Hematopoietic multipotent progenitor cell treated with erythropoietin and hydrocortisone succinate and interleukin-3 and kit ligand, for 15 days (in vitro differentiated cells): Measurements from ENCODE around the gene ITPR1.
A peak's percentile ranks its signal among the peaks of the same experiment; 100 is the strongest.

ENCODE experiments used
- DNase-seq: peaks from one replicate; pipeline ENCODE4 v3.0.0-alpha.2; 2015; ENCODE audit warnings: low spot score

The ITPR1 gene

DNA sequence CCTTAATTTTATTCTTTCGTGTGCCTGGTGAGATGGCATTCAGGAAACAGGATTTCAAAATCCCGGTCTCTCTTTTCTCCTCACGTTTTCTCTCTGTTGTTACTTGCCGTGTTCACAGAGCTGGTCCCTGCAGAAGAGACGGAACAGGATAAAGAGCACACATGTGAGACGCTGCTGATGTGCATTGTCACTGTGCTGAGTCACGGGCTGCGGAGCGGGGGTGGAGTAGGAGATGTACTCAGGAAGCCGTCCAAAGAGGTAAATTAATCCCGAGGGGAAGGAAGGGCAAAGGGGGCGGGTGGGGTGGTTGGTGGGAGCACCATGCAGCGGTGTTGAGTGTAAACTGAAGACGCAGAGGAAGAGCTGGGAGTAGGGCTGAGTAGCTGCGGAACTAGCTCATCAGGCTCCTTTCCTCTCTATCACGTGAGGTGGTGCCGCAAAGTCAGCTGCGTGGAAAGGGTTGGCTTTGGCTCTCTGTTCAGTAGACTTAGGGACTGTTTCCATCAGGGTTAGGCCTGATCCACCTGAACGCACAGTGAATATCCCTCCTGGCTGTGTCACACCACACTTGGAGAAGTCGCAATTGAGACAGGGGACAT lies 321.3 kb downstream of the ITPR1 start:
- DNase-seq: peak; percentile 75

DNA sequence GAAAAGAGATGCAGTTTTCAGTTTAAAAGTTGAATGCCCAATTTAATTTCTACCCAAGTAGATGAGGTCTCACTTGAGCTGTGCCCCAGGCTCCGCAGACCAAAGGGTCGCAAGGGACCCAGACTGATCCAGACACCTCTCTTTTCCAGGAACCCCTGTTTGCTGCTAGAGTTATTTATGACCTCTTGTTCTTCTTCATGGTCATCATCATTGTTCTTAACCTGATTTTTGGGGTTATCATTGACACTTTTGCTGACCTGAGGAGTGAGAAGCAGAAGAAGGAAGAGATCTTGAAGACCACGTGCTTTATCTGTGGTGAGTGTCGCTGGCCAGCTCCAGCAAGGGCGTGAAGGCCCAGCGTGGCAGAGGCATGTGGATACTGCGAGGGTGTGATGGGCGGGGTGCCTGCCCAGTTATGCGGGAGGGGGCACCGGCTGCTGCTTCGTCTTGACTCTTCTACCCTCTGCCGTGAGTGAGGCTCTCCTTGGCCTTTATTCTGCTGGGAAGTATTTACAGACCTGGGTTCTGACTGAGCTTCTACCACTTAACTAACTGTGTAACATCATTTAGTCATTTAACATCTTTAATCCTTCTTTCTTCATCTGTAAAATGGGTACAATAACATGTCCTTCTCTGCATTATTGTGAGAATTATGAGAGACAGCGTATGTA lies 321.9 kb downstream of the ITPR1 start:
- no peak for DNase-seq

DNA sequence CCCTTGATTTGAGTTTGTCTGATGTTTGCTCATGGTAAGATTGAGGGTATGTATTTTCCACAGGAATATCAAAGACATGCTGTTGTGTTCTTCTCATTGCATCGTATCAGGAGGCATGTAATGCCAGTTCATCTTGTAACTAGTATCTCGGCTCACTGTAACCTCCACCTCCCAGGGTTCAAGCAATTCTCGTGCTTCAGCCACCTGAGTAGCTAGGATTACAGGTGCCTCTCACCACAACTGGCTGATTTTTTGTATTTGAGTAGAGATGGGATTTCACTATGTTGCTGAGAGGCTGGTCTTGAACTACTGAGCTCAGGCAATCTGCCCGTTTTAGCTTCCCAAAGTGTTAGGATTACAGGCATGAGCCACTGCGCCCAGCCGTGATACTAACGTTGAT lies 323.2 kb downstream of the ITPR1 start:
- no peak for DNase-seq

DNA sequence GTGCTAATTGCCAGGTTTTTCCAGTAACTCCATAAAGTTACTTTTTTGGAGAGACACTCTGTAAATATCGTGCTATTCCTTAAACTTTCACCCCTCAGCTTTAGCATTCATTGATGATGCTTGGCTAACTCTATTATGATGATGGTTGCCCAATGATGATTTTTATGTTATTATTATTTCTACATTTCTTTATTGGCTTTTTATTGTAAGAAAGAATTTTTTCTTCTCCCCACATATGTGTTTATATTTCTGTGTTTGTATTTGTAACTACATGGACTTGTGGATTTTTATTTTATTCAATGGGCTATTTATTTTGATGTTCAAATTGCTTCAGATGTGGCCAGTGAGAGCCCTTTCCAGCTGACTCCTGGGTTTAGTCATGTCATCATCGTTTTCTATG lies 323.6 kb downstream of the ITPR1 start:
- no peak for DNase-seq

DNA sequence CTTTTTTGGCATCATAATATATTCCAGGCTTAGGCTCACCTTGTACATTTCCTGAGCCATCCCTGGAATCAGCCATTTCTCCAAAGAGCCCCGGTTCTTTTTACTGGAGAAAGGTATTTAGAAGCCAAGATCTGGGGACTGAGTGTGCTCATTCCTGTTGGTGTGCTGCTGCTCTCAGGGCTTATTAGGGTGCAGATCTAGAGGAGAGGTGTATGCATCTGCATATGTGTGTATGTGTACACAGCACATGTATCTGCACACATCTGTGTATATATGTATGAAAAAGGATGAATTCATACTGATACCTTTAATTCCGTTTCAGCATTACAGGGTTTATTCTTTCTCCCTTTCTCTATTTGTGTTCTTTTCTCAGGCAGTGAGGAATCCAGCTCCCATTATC lies 324.0 kb downstream of the ITPR1 start:
- no peak for DNase-seq

DNA sequence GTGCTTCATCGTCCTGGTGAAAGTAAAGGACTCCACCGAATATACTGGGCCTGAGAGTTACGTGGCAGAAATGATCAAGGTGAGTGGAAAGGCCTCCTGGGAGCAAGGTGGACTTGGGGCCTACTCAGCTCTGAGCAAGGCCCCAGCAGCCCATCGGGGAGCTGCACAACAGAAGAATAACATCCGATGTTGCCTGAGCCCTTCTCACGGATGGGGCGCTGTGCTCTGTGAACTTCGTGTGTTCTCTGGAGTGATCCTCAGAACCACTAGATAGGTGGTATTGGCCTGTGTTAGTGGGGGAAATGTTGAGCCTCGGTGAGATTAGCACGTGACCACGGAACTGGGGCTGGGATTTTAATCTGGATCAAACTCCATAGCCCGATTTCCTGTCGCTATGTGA lies 325.0 kb downstream of the ITPR1 start:
- no peak for DNase-seq

DNA sequence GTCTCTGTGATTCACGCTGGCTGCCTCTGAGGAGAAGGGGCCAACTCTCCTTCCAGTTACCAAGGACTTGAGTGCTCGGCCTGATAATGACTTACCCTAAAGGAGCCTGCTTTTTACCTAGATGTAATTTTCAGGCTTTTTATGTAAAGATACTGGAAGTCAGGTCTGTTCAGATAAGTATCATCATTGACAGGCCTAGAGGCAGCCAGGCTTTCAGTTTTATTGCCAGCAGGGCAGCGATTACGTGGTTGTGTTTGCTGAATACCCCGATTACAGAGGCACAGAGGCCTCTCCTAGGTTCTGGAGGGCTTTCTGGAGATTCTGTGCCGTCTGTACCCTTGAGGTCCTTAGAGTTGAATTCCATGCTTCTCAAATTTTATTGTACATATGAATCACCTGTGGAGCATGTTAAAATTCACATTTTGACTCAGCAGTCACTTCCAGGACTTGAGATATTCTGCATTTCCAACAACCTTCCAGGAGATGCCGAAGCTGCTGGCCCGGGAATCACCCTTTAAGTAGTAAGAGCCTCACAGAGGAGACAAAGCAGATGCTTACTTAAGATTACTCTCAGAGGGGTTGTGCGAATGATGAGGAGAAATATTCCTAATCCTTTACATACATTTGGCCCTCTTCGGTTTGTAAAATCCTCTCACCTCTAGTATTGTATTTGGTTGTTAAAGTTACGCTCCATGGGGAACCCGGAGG lies 326.0 kb downstream of the ITPR1 start:
- DNase-seq: no peak

DNA sequence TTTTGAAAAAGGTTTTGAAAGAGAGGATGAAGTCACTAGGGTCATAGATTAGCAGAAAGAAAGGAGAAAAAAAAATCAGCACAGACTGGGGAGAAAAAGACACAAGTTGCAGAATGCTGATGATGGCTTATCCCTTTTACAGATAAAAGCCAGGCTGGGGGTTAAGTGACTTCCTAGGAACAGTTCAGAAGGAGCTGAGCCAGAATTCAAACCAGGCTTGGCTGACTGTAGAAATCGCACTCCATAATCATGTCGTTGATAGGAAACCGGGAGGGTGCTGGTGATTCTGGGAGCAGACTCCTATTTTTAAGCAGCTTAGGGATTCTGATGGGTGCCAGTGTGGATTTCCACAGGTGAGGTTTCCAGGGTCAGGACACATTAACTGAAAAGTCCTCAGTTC lies 326.6 kb downstream of the ITPR1 start:
- DNase-seq: no peak

DNA sequence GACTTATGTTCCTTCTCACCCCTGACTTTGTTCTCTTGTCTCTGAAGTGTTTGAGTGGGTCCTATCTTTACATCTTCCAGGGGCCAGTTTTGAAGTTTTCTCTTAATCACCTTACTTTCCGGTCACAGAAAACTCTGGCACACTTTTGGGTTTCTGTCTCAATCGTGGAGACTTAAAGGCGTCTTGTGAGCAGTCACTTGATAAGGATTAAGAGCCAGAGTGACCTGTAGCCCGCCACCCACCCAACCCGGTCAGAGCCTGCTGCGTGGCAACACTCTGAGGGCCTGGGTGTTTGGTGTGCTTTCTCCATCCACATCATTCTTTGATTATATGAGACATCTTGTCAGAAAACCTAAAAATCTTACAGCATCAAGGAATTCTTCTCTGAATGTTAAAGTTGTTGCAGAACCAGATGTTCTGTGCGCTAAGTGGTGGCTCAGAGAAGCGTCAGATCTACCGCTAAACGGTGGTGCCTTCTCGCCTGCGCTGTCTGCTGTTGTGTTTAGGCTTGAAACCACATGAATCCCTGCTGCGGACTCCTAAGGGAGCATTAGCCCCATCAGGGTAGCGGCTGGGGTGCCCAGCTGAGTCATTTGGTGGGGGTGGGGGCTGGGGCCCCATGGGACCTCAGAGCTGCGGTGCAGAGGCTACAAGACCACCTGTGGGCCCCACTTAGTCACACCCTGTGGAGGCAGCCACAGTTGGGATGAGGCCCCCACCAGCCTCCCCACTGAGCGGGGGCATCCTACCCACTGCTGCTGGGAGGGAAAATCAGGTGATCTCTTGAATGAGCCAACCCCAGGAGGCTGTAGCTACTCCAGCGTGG lies 327.4 kb downstream of the ITPR1 start:
- no peak for DNase-seq

DNA sequence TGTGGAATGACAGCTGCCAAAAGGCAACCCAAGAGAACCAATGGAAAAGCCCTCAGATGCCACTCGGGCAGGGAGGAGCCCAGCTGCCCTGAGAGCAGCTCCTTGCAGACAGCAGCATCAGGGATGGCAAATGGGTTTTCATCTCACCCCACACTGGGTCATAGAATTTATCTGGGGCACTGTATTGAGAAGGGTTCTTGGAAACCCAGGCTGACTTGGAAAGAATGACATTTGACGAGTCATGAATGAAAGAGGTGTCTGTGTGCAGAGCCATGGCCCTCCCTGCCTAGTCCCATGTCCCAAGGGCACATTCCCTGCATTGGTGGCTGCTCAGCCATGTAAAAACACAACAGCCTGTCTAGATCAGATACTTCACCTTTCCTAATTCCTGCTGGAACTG lies 328.2 kb downstream of the ITPR1 start:
- no peak for DNase-seq

DNA sequence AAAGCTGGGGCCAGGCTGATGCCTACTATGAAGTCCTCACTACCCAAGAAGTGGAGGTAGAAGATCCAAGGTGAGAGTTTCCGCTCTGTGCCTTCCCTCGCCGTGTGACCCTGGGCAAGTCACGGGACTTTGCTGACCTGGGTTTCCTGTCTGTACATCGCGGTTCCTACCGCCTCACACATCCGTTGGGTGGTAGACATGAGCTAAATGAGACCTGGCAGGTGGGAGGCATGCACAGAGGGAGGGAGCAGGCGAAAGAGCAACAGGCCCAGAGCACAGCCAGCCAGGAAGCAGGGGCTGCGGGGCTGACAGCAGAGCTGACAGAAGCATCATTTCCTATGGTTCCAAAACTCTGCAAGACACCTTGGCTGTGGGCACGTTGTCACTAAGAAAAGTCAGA lies 328.8 kb downstream of the ITPR1 start:
- DNase-seq: no peak

DNA sequence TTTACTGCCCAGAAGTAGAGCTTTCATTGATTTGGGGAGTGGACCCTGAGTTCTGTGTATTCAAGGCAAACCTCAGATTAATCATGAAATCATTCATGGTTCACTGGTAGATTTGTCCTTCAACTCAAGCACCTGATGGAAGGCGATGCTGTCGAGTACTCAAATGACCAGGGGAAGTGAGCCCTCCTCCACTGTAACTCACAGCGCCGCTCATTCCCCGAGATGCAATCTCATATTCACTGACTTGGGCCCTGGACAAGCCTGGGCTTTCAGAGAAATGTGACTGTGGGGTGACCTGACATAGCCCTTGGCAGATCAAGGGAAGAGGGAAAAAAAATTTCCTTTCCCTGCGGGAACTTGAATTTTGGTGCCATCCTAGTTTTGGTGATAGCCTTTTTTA lies 329.4 kb downstream of the ITPR1 start:
- DNase-seq: no peak

DNA sequence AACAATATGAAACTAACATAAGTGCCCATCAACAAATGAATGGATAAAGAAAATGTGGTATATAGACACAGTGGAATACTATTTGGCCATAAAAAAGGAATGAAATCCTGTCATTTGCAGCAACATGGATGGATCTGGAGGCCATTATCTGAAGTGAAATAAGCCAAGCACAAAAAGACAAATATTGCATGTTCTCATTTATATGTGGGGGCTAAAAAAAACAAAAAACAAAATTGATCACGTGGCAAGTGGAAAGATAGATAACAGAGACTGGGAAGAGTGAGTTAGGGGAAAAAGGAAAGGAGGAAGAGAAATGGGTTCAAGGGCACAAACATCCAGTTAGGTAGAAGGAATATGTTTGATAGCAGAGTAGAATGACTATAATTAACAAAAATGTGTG lies 330.2 kb downstream of the ITPR1 start:
- DNase-seq: no peak

DNA sequence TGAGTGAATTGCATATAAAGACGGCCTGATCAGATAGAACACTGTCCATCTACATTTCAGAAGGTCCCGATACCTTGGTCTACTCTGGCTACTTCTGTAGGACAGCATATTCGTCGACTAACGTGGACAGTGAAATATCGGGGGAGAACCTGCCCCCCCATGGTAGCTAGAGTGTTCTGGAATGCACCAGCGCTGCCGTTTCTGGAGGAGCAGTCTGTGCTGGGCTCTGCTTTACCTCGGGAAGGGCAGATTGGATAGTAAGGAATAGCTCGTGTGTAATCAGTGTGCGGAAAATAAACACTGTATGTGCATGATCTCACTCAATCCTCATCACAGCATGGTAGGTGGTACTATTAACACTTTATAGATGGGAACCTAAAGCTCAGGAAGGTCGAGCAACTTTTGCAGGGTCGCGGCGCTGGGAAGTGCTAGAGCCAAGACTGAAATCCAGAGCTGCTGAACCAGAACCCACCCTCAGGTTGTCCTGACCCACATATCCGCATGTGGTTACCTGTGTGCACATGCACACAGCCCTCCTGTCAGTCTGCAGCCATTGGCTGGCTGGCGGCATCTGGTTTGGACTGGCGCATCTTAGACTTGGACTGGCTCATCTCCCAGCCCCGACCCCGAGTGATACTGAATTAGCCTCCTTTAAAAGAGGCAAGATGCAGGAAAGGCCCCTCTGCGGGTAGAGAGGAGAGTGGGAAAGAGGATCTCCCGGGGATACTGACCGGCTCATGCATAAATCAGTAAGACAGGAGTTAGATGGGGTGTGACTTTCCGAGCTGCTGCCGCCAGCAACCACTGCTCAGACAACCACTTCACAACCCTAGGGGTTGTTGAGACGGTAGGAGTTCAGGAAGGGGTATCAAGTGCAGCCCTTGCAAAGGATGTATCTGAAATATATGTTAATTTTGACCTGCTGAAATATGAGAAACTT lies 331.1 kb downstream of the ITPR1 start:
- no peak for DNase-seq

DNA sequence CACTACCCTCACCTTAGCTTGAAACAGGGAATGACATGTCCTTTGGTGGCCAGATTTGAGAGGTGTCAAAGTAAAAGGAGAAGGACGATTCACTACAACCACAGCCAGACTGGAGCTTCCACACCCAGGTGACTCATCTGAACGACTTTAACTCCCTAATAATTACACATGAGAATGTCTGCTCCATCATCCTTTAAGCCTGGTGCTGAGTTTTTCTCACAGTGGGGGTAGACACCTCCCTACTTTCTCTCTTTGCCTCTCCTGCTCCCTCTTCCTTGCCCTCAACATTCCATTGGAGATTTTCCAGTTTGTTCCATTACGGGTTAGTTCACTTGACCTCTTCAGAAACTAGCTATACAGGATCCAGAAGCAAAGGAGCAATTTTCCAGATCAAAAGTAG lies 331.8 kb downstream of the ITPR1 start:
- DNase-seq: peak; percentile 29

DNA sequence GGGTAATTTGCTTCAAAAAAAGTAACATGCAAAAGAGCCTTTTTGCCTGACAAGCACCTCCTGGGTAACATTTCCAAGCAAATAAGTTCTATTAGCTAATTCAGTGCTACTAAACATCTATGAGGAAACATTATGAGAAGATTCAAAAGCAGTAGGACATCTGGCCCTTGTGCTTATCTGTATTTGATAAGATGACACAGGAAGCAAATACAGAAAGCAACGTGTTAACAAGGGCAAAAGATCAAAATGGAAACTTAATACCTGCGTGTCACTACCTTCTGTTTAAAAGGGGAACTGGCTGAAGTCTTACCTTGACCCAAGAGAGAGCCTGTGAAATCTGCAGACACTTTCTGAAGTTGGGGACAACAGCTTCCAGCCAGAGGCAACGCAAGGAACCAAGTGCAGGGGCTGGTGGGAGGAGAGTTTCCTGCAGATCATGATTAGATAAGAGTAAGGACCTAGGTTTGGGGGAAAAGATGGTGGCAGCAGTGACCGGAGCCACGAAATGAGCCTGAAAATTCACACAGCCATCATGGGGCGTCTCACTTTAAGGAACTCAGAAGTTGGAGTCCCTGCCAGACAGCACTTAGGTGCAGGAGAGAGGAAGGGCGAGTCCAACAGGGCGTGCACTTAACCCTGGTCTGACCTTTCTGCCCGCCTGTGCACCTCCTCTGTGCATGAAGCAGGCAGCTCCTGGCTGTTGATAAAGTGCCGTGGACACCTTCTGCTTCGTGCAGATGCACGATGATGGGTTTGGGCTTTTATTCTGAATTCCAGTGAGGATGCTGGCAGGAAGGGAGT lies 332.5 kb downstream of the ITPR1 start:
- DNase-seq: peak; percentile 56

DNA sequence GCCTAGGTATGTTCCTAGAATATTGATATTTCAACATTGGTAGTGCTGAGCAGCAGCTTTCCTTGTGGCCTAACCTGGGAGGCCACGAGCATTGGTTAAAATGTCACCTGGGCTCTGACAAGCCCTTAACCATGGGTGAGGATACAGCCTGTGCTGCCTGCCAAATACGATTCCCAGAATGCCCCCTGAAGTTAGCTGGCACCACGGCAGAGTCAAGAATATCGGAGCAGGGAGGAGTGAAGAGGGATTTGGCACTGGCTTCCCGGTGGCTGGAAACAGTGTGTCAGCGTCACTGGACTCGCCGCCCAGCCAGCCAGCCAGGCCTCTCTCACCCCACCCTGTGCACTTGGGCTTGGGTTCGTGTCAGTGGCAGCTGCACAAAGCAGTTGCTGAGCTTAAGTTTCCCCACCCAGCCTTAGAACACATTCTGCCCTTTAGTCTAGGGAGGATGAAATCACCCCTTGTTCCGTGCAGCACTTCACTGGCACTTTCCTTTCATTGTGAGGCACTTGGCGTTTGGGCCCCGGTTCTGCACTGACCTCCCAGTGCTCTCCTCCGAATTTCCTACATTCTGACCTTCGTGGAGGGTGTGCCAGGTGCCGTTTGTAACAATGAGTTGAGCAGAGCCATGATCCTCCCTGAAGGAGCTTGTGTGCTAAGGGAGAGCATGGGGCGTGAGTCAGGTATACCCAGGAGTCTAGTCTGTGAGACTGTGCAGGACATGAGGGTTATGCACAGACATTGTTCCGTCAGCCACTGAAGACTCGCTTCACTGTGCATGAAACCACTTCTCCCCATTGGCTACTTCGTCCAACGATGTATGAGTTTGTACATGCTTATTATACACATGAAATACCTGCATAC lies 333.3 kb downstream of the ITPR1 start:
- DNase-seq: no peak

DNA sequence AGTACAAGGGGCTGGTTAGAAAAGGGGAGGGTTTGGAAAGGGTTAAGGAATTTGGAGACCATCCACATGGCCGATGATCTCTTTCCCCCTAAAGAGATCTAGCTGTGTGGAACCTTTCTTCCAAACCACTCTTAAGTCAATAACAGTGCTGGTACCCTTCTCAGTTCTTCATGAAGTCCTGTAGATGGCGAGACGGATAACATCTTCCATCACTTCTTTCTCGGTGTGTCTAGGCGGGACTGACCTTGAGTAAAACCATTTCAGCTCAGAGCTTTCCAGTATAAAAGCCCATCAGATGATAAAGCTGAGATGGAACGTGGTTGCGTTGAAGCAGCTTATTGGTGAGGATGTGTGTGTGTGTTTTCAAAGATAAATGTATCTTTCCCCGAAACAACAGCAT lies 334.6 kb downstream of the ITPR1 start:
- DNase-seq: no peak

DNA sequence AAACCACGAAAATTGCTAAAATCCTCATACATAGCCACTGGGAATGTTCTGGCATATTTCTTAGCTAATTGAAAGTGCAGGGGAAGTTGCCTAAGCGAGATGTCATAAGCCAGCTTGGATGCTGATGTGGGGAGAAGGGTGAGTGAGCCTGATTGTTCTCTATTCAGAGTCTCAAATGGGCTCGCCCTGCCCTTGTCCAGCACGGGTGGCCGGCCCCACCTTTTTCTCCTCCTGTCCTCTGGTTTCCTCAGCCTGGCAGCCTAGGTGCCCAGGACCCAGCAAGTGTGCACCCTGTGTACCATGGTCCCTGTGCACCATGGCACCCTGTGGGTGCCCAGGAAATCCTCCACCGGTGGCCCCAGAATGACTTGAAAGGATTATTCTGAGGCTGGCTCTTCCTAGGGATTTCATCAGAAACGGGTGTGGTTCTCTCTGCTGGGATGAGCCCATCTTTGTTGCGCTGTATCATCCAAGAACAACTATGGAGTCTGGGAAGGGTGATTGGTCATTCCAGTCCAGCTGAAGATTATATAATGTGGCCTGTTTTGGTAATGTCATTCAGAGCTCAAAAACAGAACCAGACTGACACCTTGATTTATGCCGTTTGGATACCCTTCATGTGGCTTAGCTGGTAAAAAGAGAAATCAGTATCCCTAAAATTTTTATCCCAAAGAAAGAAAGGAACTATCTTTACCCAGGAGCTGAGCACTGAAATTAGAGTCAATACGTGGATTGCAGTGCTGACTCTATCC lies 335.3 kb downstream of the ITPR1 start:
- no peak for DNase-seq
